Heart right ventricle (tissue), 16 donors: ENCODE results near the gene CD300H. TPM values are rescaled to one million over a fixed set of nuclear protein-coding genes. Genes with fewer than 3 reads are reported as not detected.
A peak's percentile ranks its signal among the peaks of the same experiment; 100 is the strongest.

Source experiments
- ATAC-seq, 8 donors: fragments of 200-7000 bp; cut with Tn5 transposase; one replicate each; pipeline ENCODE4 v1.9.1; 2020; ENCODE audit warnings: mild to moderate bottlenecking in 8 of 8, moderate library complexity in 8 of 8, moderate number of reproducible peaks in 1 of 8
- DNase-seq, 2 donors: peaks; one replicate each; pipeline ENCODE4 v3.0.0-alpha.2; 2020
- H3K27ac ChIP-seq, 10 donors: fragments of 200-600 bp; sonication (generic) in 2 of 10; one replicate each; pipeline versions ENCODE4 v1.5.0 to v1.8.0; 2020 to 2022; ENCODE audit warnings: mild to moderate bottlenecking in 3 of 10
- H3K27me3 ChIP-seq, 7 donors: fragments of 200-600 bp; one replicate each; pipeline ENCODE4 v1.8.0; 2021 to 2022; ENCODE audit warnings: mild to moderate bottlenecking in 2 of 7
- H3K36me3 ChIP-seq, 9 donors: fragments of 200-600 bp; sonication (generic) in 1 of 9; one replicate each; pipeline versions ENCODE4 v1.5.0 to v1.8.0; 2020 to 2022; ENCODE audit warnings: mild to moderate bottlenecking in 2 of 9
- H3K4me1 ChIP-seq, 9 donors: fragments of 200-600 bp; sonication (generic) in 1 of 9; one replicate each; pipeline versions ENCODE4 v1.5.0 to v1.8.0; 2020 to 2022; ENCODE audit warnings: mild to moderate bottlenecking in 4 of 9
- H3K4me3 ChIP-seq, 10 donors: fragments of 200-600 bp; sonication (generic) in 2 of 10; one replicate each; pipeline versions ENCODE4 v1.5.0 to v1.8.0; 2020 to 2022; ENCODE audit warnings: mild to moderate bottlenecking in 7 of 10, moderate library complexity in 2 of 10
- H3K9me3 ChIP-seq, 11 donors: fragments of 200-600 bp in 10 of 11; sonication (generic) in 2 of 11; one replicate each; pipeline versions ENCODE4 v1.5.0 to v1.8.0; 2013 to 2022; ENCODE audit warnings: mild to moderate bottlenecking in 2 of 11, control low read depth in 1 of 11, moderate library complexity in 1 of 11
- WGBS, 2 donors: extraction: QIAGEN DNeasy Blood & Tissue Kit; methylation state at CpG; one replicate each; pipeline ENCODE4 v1.1.7; 2013; ENCODE audit warnings: inconsistent platforms in 1 of 2; 5-methylcytosine and 5-hydroxymethylcytosine counted together
- intact Hi-C, 10 donors: fragments of 100-400 bp; cut with DNase I; formaldehyde crosslinking; loops; one replicate each; pipeline versions ENCODE4 v1.11.1 to v1.14.2; 2022
- polyA plus RNA-seq, 2 donors: library from polyadenylated mRNA; stranded (reverse); fragments of 200-250 nt; gene quantifications; one replicate each; pipeline ENCODE4 v1.2.3, GENCODE V29; 2013
- total RNA-seq, 10 donors: library from RNA; stranded (reverse); fragmentation: NEBNext Ultra II Directional in 3 of 10; extraction: Animal tissue kit (Norgen Biotek cat#: 25700) in 3 of 10; gene quantifications; one replicate each; pipeline versions ENCODE4 v1.2.1 to v1.2.4, GENCODE V29; 2021 to 2023
- TF ChIP-seq, protein P1 (sequence below), 9 donors: fragments of 200-600 bp; sonication (generic) in 2 of 9; IDR thresholded peaks; one replicate each; pipeline versions ENCODE4 v1.5.0 to v1.8.0; 2021 to 2022; ENCODE audit warnings: antibody characterized with exemption in 9 of 9, mild to moderate bottlenecking in 5 of 9, moderate library complexity in 1 of 9
- donor health status: Arrhythmogenic right ventricular cardiomyopathy.
- donor health status: ischemic (EF 13 %, LVEDD 7.1; RV severe dilation, severe dysfunction).
- donor health status: healthy with polysubstance abuse.
- donor health status: DM: no; HTN: yes; CAD: no.
- donor health status: DM: no; HTN: no; CAD: no.
- donor health status: ischemic (EF 25% LVEDD 6.9; RV normal size, moderate dysfunction).
- donor health status: ischemic (EF 25% LVEDD 5.7; RV mildly dilated, moderate dysfunction).
- donor health status: healthy.
- donor health status: DM: yes; HTN: yes; CAD: no.
- donor health status: Ischemic cardiomyopathy.
- donor health status: ischemic (EF 35%, LVEDD 5.7; RV mildly dilated, moderate dysfunction).
- donor health status: nonischemic (EF 11% LVEDD 7.7; RV severe dilation, severe dysfunction).
- donor health status: DM: yes; HTN: yes; CAD: no.
- donor health status: PGD.
- donor health status: ischemic (EF 29% LVEDD 5.4; RV normal size, mild dysfunction).
- donor health status: nonischemic (EF 23%, LVEDD 6.1; RV moderate dilation, normal function).

CD300H gene
- total and polyA plus RNA-seq, 12 donors, result 0.49 to 0.97 TPM; not detected in 10

DNA sequence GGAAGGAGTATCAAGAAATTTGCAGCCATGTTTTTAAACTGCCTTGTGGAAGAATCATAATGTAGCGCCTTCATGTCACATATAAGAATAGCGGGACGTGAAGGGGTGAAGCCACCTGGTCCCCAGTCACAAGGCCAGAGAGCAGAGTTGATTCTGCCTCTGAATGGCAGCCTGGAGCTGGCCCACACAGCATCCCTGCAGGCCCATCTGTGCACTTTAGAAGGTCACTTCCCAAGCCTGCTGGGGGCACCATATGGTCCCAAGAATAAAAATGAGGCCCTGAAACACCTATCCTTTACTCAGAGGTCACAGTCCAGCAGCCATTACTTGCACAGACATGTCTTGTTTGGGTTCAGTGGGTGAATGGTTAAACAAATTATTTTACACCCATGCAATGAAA lies 41.2 kb upstream of the CD300H start:
- Histone ChIP-seq H3K27me3 (peaks cover 0 to 36% (median 21%) of the 10 kb centered on the region in 7 donors), H3K36me3 (peaks cover 0 to 5% (median 0%) of the 10 kb centered on the region in 9 donors), H3K27ac (no peak overlapping the region), H3K4me3 (no peak overlapping the region), H3K4me1 (peaks cover 0 to 34% (median 3%) of the 10 kb centered on the region in 9 donors), H3K9me3 (no peaks in the 10 kb centered on the region)
- WGBS, 2 donors, result 90 to 96% methylated on average over 3 of the region's 3 CpGs
- intact Hi-C loops, result loop anchor here in 1 of 10 donors (10.0 kb wide), 1 partner anchor 234 kb away; no protein-coding TSS in a partner anchor
- DNase-seq (no peak), ATAC-seq (no peak)
- TF ChIP-seq, protein P1, sequence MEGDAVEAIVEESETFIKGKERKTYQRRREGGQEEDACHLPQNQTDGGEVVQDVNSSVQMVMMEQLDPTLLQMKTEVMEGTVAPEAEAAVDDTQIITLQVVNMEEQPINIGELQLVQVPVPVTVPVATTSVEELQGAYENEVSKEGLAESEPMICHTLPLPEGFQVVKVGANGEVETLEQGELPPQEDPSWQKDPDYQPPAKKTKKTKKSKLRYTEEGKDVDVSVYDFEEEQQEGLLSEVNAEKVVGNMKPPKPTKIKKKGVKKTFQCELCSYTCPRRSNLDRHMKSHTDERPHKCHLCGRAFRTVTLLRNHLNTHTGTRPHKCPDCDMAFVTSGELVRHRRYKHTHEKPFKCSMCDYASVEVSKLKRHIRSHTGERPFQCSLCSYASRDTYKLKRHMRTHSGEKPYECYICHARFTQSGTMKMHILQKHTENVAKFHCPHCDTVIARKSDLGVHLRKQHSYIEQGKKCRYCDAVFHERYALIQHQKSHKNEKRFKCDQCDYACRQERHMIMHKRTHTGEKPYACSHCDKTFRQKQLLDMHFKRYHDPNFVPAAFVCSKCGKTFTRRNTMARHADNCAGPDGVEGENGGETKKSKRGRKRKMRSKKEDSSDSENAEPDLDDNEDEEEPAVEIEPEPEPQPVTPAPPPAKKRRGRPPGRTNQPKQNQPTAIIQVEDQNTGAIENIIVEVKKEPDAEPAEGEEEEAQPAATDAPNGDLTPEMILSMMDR (IDR thresholded peaks at IDR 0.05), result no peak

DNA sequence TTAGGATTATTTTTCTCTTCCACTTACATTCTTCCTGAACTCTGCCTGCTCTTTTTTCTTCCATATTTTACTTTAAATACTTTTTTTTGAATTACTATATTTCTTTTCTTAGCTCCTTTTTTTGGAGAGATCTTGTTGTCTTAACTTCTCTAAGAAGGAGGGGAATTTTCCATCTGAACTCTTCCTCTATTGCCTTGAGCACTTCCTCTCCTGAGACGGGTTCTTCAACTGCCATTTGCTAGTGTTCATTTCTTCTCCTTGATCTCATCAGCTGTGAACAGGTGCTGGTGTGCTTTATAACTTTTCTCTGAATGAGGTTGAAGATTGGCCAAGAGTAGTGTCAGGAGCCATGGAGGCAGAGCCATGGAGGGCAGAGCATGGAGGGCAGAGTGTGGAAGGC lies 39.9 kb upstream of the CD300H start:
- H3K4me3 ChIP-seq, result no peak overlapping the region
- ATAC-seq, result no peak
- H3K9me3 ChIP-seq, result no peaks in the 10 kb centered on the region
- no peak for DNase-seq
- intact Hi-C loops, result loop anchor here in 1 of 10 donors (10.0 kb wide), 1 partner anchor 232 kb away; no protein-coding TSS in a partner anchor
- WGBS, 2 donors, result 56 to 68% methylated on average over 1 of the region's 1 CpG
- H3K27me3 ChIP-seq, result peaks cover 0 to 31% (median 13%) of the 10 kb centered on the region in 7 donors
- TF ChIP-seq, protein P1 (IDR thresholded peaks at IDR 0.05), result no peak
- peaks cover 0 to 5% (median 0%) of the 10 kb centered on the region in 9 donors for H3K36me3 ChIP-seq
- H3K4me1 ChIP-seq, result peaks cover 0 to 41% (median 3%) of the 10 kb centered on the region in 9 donors
- H3K27ac ChIP-seq, result no peak overlapping the region

DNA sequence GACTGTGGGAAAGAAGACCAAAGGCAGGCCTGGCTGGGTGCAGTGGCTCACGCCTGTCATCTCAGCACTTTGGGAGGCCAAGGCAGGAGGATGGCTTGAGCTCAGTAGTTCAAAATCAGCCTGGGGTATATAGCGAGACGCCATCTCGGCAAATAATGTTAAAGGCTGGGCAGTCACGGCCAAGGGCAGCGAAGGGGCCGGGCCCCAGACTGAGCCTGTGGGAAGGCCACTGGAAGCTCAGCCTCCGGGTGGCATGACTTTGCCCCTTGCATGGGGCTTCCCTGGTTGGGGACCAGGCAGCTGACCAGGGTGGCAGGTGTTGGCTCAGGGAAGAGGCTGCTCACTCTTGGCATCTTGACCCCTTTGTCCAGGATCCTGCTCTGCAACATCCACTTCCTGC lies 38.7 kb upstream of the CD300H start:
- TF ChIP-seq, protein P1 (IDR thresholded peaks at IDR 0.05), result no peak
- no peak overlapping the region for H3K27ac ChIP-seq
- DNase-seq (no peak), ATAC-seq (no peak)
- H3K4me1 ChIP-seq, result peaks cover 0 to 51% (median 3%) of the 10 kb centered on the region in 9 donors
- peaks cover 0 to 27% (median 19%) of the 10 kb centered on the region in 7 donors for H3K27me3 ChIP-seq
- intact Hi-C loops, result loop anchor here in 1 of 10 donors (10.0 kb wide), 1 partner anchor 231 kb away; no protein-coding TSS in a partner anchor
- H3K9me3 ChIP-seq, result no peaks in the 10 kb centered on the region
- no peaks in the 10 kb centered on the region for H3K36me3 ChIP-seq
- WGBS, 2 donors, result 81 to 89% methylated on average over 8 of the region's 8 CpGs
- H3K4me3 ChIP-seq, result no peak overlapping the region

DNA sequence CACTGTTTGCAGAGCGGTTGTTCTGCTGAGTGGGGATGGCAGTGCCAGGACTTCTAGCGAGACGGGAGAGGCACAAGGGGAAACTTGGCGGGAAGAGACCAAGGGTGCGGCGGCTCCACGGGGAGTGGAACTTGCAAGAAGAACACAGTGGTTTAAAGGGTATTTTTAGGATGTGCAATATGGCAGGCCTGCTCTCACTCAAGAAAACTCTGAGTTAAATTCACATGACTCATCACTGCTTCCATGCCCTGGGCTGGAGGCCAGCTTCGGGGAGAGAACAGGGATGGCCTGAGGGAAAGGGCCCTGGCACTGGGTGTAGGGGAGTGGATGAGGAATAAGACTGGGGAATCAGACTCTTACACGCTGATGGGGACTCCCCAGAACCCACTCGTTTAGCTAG lies 38.1 kb upstream of the CD300H start:
- intact Hi-C loops, result loop anchor here in 1 of 10 donors (10.0 kb wide), 1 partner anchor 231 kb away; no protein-coding TSS in a partner anchor
- no peaks in the 10 kb centered on the region for H3K36me3 ChIP-seq
- 42 to 48% methylated on average over 10 of the region's 10 CpGs for WGBS, 2 donors
- no peak overlapping the region for H3K4me3 ChIP-seq
- H3K9me3 ChIP-seq, result no peaks in the 10 kb centered on the region
- peak; percentile 30 to 59 for DNase-seq
- TF ChIP-seq, protein P1 (IDR thresholded peaks at IDR 0.05), result no peak
- peak in 7 of 8 donors; percentile 46 to 89 (median 70) for ATAC-seq
- H3K27ac ChIP-seq, result peak overlapping the region in 1 of 10 donors; percentile 22
- H3K27me3 ChIP-seq, result peaks cover 0 to 32% (median 19%) of the 10 kb centered on the region in 7 donors
- peaks cover 0 to 51% (median 3%) of the 10 kb centered on the region in 9 donors for H3K4me1 ChIP-seq
